Right ventricle myocardium inferior (tissue), 1 donor: ENCODE data around the gene LASP1NB.
"Not testable (repeated sequence)": the region's sequence is repeated elsewhere in the genome, so short reads cannot be mapped to it uniquely, and the experiment has no call there.

ENCODE experiments used
- ATAC-seq: fragments of 200-7000 bp; cut with Tn5 transposase; one replicate; pipeline ENCODE4 v1.9.1; 2020; ENCODE audit warnings: mild to moderate bottlenecking, moderate library complexity
- DNase-seq: peaks from one replicate; pipeline ENCODE4 v3.0.0; 2021; ENCODE audit errors: missing footprints
- intact Hi-C: fragments of 100-400 bp; cut with DNase I; formaldehyde crosslinking; loops from one replicate; pipeline ENCODE4 v1.11.0; 2022
- donor health status: DM: no; HTN: yes; CAD: no; lungs with severe emphysema.

The LASP1NB gene

GRCh38 chr17:38912221-38912813 lies 13.1 kb upstream of the LASP1NB start:
- DNase-seq (peak; percentile 77), ATAC-seq (peak; percentile 67)
- intact Hi-C loops: no loop called here

- DNase-seq (no peak), ATAC-seq (no peak)
- intact Hi-C loops: no loop called here
Observed at GRCh38 chr17:38914741-38915638, 10.4 kb upstream of the LASP1NB start.

GRCh38 chr17:38915639-38915995 lies 9.8 kb upstream of the LASP1NB start:
- no peak for ATAC-seq
- no peak for DNase-seq
- intact Hi-C loops: no loop called here

GRCh38 chr17:38916771-38917170 lies 8.6 kb upstream of the LASP1NB start:
- no peak for ATAC-seq
- no peak for DNase-seq
- intact Hi-C loops: no loop called here

GRCh38 chr17:38917259-38917658 lies 8.2 kb upstream of the LASP1NB start:
- no peak for DNase-seq
- no peak for ATAC-seq
- intact Hi-C loops: no loop called here

GRCh38 chr17:38918129-38918913 lies 7.1 kb upstream of the LASP1NB start:
- no peak for DNase-seq
- intact Hi-C loops: no loop called here

GRCh38 chr17:38918916-38919315 lies 6.5 kb upstream of the LASP1NB start:
- no peak for ATAC-seq
- DNase-seq: no peak
- intact Hi-C loops: no loop called here

More at GRCh38 chr17:38918129-38918913, 7.1 kb upstream of the LASP1NB start:
- no peak for ATAC-seq

GRCh38 chr17:38919316-38920078 lies 5.9 kb upstream of the LASP1NB start:
- ATAC-seq: no peak
- intact Hi-C loops: loop anchor here (5.0 kb wide), 1 partner anchor 47 kb away; the partner anchor contains the start of gene LASP1
- DNase-seq: no peak

GRCh38 chr17:38920374-38921291 lies 4.8 kb upstream of the LASP1NB start:
- DNase-seq (no peak), ATAC-seq (peak; percentile 41)
- intact Hi-C loops: loop anchor here (5.0 kb wide), 1 partner anchor 48 kb away; the partner anchor contains the start of gene LASP1

- DNase-seq (no peak), ATAC-seq (no peak)
- intact Hi-C loops: loop anchor here (2.0 to 5.0 kb wide), 2 partner anchors 19 to 50 kb away; partner anchors contain the start of gene LASP1
Observed at GRCh38 chr17:38921756-38922411, 3.5 kb upstream of the LASP1NB start.

- no peak for DNase-seq
Observed at GRCh38 chr17:38922538-38923297, 2.7 kb upstream of the LASP1NB start.

GRCh38 chr17:38926293-38927070 lies 1.1 kb downstream of the LASP1NB start:
- ATAC-seq (no peak), DNase-seq (no peak)
- intact Hi-C loops: no loop called here

More at GRCh38 chr17:38922538-38923297, 2.7 kb upstream of the LASP1NB start:
- peak; percentile 60 for ATAC-seq
- intact Hi-C loops: loop anchor here (2.0 to 5.0 kb wide), 2 partner anchors 20 to 50 kb away; partner anchors contain the start of gene LASP1

GRCh38 chr17:38930782-38931181 lies 5.4 kb downstream of the LASP1NB start:
- DNase-seq, intact Hi-C loops, ATAC-seq: not testable (repeated sequence)

- intact Hi-C loops, ATAC-seq, DNase-seq: not testable (repeated sequence)
Observed at GRCh38 chr17:38933962-38934361, 8.5 kb downstream of the LASP1NB start.

- intact Hi-C loops: no loop called here
- ATAC-seq: no peak
- DNase-seq: no peak
Observed at GRCh38 chr17:38939987-38940386, 14.6 kb downstream of the LASP1NB start.
